Esophagus squamous epithelium (tissue), 4 donors: ENCODE data around the gene CHFR.

Experiments used
- CTCF ChIP-seq, 6 experiments: fragments of 450-650 bp in 4 of 6; fragments of 200-600 bp in 2 of 6; sonication (generic) in 2 of 6; IDR thresholded peaks; one replicate each; pipeline ENCODE4 v1.5.1; 2016 to 2019; ENCODE audit warnings: antibody characterized with exemption in 6 of 6, mild to moderate bottlenecking in 4 of 6, moderate library complexity in 4 of 6
- POLR2A ChIP-seq, 4 donors: fragments of 450-650 bp; IDR thresholded peaks; one replicate each; pipeline ENCODE4 v1.6.1; 2017; ENCODE audit warnings: antibody characterized with exemption in 4 of 4, mild to moderate bottlenecking in 4 of 4, moderate library complexity in 3 of 4

GRCh38 chr12:132923356-132923909 lies 36.0 kb upstream of the CHFR start:
- no peak for TF ChIP-seq CTCF (IDR thresholded peaks at IDR 0.05)
- TF ChIP-seq POLR2A (IDR thresholded peaks at IDR 0.05), result no peak
